Brain microvascular endothelial cell (primary cell): ENCODE measurements around the gene TMEM72.

Source experiments
- DNase-seq: peaks from one replicate; pipeline ENCODE4 v3.0.0-alpha.2; 2020
- H3K27ac ChIP-seq: fragments of 250-450 bp; sonication (Bioruptor Pico); 2 replicates; pipeline ENCODE4 v1.5.1; 2020; ENCODE audit warnings: mild to moderate bottlenecking, moderate library complexity
- H3K27me3 ChIP-seq: fragments of 250-450 bp; sonication (Bioruptor Pico); replicated peaks from 2 replicates; pipeline ENCODE4 v1.5.1; 2020; ENCODE audit warnings: mild to moderate bottlenecking
- H3K36me3 ChIP-seq: fragments of 250-450 bp; sonication (Bioruptor Pico); replicated peaks from 2 replicates; pipeline ENCODE4 v1.5.1; 2020; ENCODE audit warnings: mild to moderate bottlenecking
- H3K4me3 ChIP-seq: 2 replicates; pipeline ENCODE4 v1.5.1; 2011; ENCODE audit warnings: low read depth, mild to moderate bottlenecking, control low read depth, low read length, moderate library complexity
- CTCF ChIP-seq: IDR thresholded peaks from 2 replicates; pipeline ENCODE4 v1.5.1; 2011; ENCODE audit warnings: low read depth, mild to moderate bottlenecking, moderate library complexity, low read length, control low read depth, inconsistent platforms; ENCODE audit errors: missing control alignments
- in situ Hi-C: cut with HindIII; loops from 2 replicates; pipeline ENCODE4 v1.10.0; 2017; ENCODE audit warnings: low sequenced_read_pairs, low pct_ligation_motif_present

Gene TMEM72

DNA sequence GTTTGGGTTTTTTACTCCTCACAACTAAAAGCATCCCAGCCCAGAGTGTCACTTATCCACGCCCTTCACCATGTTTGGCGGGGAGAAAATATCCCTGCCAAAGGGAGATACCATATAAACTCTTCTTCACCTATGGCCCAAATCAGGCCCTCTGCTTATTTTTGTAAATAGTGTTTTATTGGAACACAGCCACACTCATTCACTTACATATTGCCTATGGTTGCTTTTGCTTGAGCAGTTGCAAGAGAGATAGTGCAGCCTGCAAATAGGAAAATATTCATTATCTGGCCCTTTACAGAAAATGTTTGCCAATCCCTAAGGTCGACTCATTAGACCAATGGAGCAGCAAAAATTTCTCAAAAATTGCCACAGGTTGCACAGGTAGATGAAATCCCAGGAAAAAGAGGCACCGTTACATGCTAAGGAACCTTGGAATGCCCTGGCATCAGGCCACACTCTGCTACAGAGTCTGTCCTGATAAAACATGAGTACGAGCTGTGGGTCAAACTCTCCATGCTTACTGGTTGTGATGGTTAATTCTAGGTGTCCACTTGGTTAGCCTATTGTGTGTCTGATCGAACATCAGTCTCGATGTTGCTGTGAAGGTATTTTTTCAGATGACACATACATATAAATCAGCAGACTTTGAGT lies 40.6 kb downstream of the TMEM72 start:
- no peak for DNase-seq
- H3K27me3 ChIP-seq, result no peaks in the 10 kb centered on the region
- H3K27ac ChIP-seq, result no peak overlapping the region
- in situ Hi-C loops, result no loop called here
- H3K4me3 ChIP-seq, result no peak overlapping the region
- no peaks in the 10 kb centered on the region for H3K36me3 ChIP-seq
- no peak for TF ChIP-seq CTCF

GRCh38 chr10:44952779-44953231 lies 41.7 kb downstream of the TMEM72 start:
- no peak for TF ChIP-seq CTCF
- DNase-seq, result no peak
- no peak overlapping the region for H3K4me3 ChIP-seq
- in situ Hi-C loops, result no loop called here
- no peak overlapping the region for H3K27ac ChIP-seq
- H3K27me3 ChIP-seq, result no peaks in the 10 kb centered on the region
- no peaks in the 10 kb centered on the region for H3K36me3 ChIP-seq

- Histone ChIP-seq H3K36me3 (no peaks in the 10 kb centered on the region), H3K27me3 (no peaks in the 10 kb centered on the region), H3K27ac (no peak overlapping the region), H3K4me3 (no peak overlapping the region)
- TF ChIP-seq CTCF, result no peak
- in situ Hi-C loops, result no loop called here
- DNase-seq, result no peak
These were observed 42.9 kb downstream of the TMEM72 start for GRCh38 chr10:44954042-44954441.

GRCh38 chr10:44954962-44955361 lies 43.8 kb downstream of the TMEM72 start:
- H3K4me3 ChIP-seq, result no peak overlapping the region
- in situ Hi-C loops, result no loop called here
- H3K27me3 ChIP-seq, result no peaks in the 10 kb centered on the region
- H3K27ac ChIP-seq, result no peak overlapping the region
- no peak for TF ChIP-seq CTCF
- H3K36me3 ChIP-seq, result no peaks in the 10 kb centered on the region
- DNase-seq, result no peak

GRCh38 chr10:44955413-44956070 lies 44.4 kb downstream of the TMEM72 start:
- TF ChIP-seq CTCF, result no peak
- no peaks in the 10 kb centered on the region for H3K36me3 ChIP-seq

More at GRCh38 chr10:44955413-44956070, 44.4 kb downstream of the TMEM72 start:
- no peak overlapping the region for H3K27ac ChIP-seq
- no peak overlapping the region for H3K4me3 ChIP-seq
- H3K27me3 ChIP-seq, result no peaks in the 10 kb centered on the region
- in situ Hi-C loops, result no loop called here
- no peak for DNase-seq
